Hepatocyte (in vitro differentiated cells): ENCODE data around the gene ATP2B1.

Experiments
- CTCF ChIP-seq: fragments of 200-600 bp; sonication (generic); IDR thresholded peaks from 2 replicates; pipeline ENCODE4 v1.5.1; 2016; ENCODE audit warnings: antibody characterized with exemption, mild to moderate bottlenecking; ENCODE audit not compliant: poor library complexity
- EZH2phosphoT487 ChIP-seq: fragments of 200-600 bp; sonication (generic); IDR thresholded peaks from one replicate; pipeline ENCODE4 v1.6.1; 2018; ENCODE audit warnings: antibody characterized with exemption, mild to moderate bottlenecking, low read depth, moderate library complexity; ENCODE audit not compliant: unreplicated experiment, severe bottlenecking

DNA sequence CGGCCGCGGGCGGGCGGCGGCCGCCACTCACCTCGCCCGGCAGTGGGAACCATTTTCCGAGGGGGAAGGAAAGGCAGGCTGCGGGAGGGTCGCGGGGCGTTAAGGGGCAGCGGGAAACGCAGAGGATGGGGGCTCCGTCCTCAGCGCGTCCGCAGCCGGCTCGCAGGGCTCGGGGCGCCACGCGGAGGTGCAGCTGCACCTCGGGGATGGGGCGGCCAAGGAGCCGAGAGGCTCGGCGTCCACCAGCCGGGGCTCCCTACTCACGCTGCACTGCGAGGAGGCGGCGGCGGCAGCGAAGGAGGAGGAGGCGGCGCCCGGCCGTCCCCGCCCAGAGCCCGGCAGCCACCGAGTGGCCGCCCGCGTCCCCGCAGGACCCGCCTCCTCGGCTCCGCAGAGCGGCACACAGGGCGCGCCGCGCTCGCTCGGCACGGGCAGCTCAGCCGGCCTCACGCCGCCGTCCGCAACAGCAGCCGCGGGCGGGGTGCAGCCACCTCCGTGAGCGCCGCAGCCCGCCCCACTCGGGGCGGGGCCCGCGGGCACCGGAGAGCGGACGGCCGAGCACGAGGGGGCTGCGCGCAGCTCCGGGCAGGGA is at the start of gene ATP2B1:
- TF ChIP-seq CTCF (peak; percentile 22), EZH2phosphoT487 (no peak)
